B cell (primary cell): Measurements from ENCODE around the gene DMRTC1. TPM values are rescaled to one million over a fixed set of nuclear protein-coding genes. Genes with fewer than 3 reads are reported as not detected.
"Not testable (repeated sequence)": the region's sequence is repeated elsewhere in the genome, so short reads cannot be mapped to it uniquely, and the experiment has no call there.

Experiments used
- ATAC-seq: fragments of 200-7000 bp; cut with Tn5 transposase; one replicate; pipeline ENCODE4 v1.10.0; 2021; ENCODE audit warnings: low read depth, mild to moderate bottlenecking, moderate number of reproducible peaks, moderate library complexity
- CTCF ChIA-PET: fragments of 350-600 bp; sonication (Branson Sonifier 250); formaldehyde crosslinking; loops from one replicate; lab custom pipeline; 2021; ENCODE audit warnings: antibody characterized with exemption, inconsistent platforms; lab: Charles Lee
- POLR2A ChIA-PET: fragments of 350-600 bp; sonication (Branson Sonifier 250); formaldehyde crosslinking; loops from one replicate; lab custom pipeline; 2021; ENCODE audit warnings: antibody characterized with exemption; lab: Charles Lee
- DNase-seq: peaks from one replicate; pipeline ENCODE4 v3.0.0; 2013
- H2AFZ ChIP-seq: 2 replicates; pipeline ENCODE4 v1.6.1; 2012; ENCODE audit warnings: mild to moderate bottlenecking, low read depth, low read length; ENCODE audit not compliant: insufficient read depth, poor library complexity, severe bottlenecking
- H3K27ac ChIP-seq, 2 donors: 1 replicate in 1 of 2; 2 replicates in 1 of 2; pipeline ENCODE4 v1.5.1; 2012 to 2013; ENCODE audit warnings: low read length in 2 of 2, mild to moderate bottlenecking in 2 of 2, moderate library complexity in 1 of 2
- H3K27me3 ChIP-seq, 4 experiments: fragments of 200-600 bp in 1 of 4; sonication (generic) in 1 of 4; replicated peaks in 1 of 4; 1 replicate in 2 of 4; 2 replicates in 2 of 4; pipeline versions ENCODE4 v1.6.1 to v1.7.0; 2013 to 2016; ENCODE audit warnings: low read length in 3 of 4, mild to moderate bottlenecking in 2 of 4, mixed read lengths in 1 of 4, moderate library complexity in 1 of 4; ENCODE audit not compliant: insufficient read depth in 4 of 4, control insufficient read depth in 3 of 4; ENCODE audit errors: control extremely low read depth in 1 of 4
- H3K36me3 ChIP-seq, 2 experiments: replicated peaks in 1 of 2; 1 replicate in 1 of 2; 2 replicates in 1 of 2; pipeline versions ENCODE4 v1.6.1 to v1.7.1; 2013; ENCODE audit warnings: low read length in 1 of 2; ENCODE audit not compliant: insufficient read depth in 2 of 2, control insufficient read depth in 1 of 2; ENCODE audit errors: control extremely low read depth in 1 of 2, extremely low read depth in 1 of 2
- H3K4me1 ChIP-seq, 2 donors: fragments of 200-600 bp in 1 of 2; sonication (generic) in 1 of 2; 1 replicate in 1 of 2; 2 replicates in 1 of 2; pipeline versions ENCODE4 v1.5.1 to v1.6.1; 2013 to 2017; ENCODE audit warnings: low read length in 2 of 2; ENCODE audit not compliant: control insufficient read depth in 2 of 2, insufficient read depth in 2 of 2
- H3K4me2 ChIP-seq: replicated peaks from 2 replicates; pipeline ENCODE3; 2012; ENCODE audit warnings: mild to moderate bottlenecking, low read depth, low read length; ENCODE audit not compliant: poor library complexity, severe bottlenecking
- H3K4me3 ChIP-seq, 5 experiments: fragments of 200-600 bp in 1 of 5; sonication (generic) in 1 of 5; 1 replicate in 3 of 5; 2 replicates in 2 of 5; pipeline versions ENCODE4 v1.5.1 to v1.7.0; 2011 to 2016; ENCODE audit warnings: low read length in 4 of 5, mild to moderate bottlenecking in 4 of 5, low read depth in 2 of 5, control low read depth in 1 of 5, moderate library complexity in 1 of 5; ENCODE audit not compliant: insufficient read depth in 1 of 5; ENCODE audit errors: control extremely low read depth in 1 of 5, extremely low read depth in 1 of 5
- H3K79me2 ChIP-seq: fragments of 200-600 bp; sonication (generic); one replicate; pipeline ENCODE4 v1.6.0; 2016; ENCODE audit warnings: low read length; ENCODE audit not compliant: control insufficient read depth, insufficient read depth
- H3K9ac ChIP-seq: fragments of 200-600 bp; sonication (generic); 2 replicates; pipeline ENCODE4 v1.6.1; 2017; ENCODE audit warnings: mild to moderate bottlenecking, low read length, moderate library complexity
- H3K9me3 ChIP-seq, 3 donors: one replicate each; pipeline versions ENCODE4 v1.6.1 to v1.7.1; 2013; ENCODE audit warnings: low read length in 2 of 3; ENCODE audit not compliant: control insufficient read depth in 2 of 3, insufficient read depth in 1 of 3; ENCODE audit errors: control extremely low read depth in 1 of 3
- H4K20me1 ChIP-seq: 2 replicates; pipeline ENCODE4 v1.6.0; 2012; ENCODE audit warnings: mild to moderate bottlenecking, low read length; ENCODE audit not compliant: insufficient read depth, control insufficient read depth, poor library complexity, severe bottlenecking
- H3K27ac Mint-ChIP-seq: one replicate; pipeline ENCODE4 v1.8.0; 2021; ENCODE audit warnings: mixed read lengths
- H3K27me3 Mint-ChIP-seq: one replicate; pipeline ENCODE4 v1.8.0; 2021; ENCODE audit warnings: mixed read lengths
- H3K4me1 Mint-ChIP-seq: one replicate; pipeline ENCODE4 v1.8.0; 2021; ENCODE audit warnings: mixed read lengths
- H3K4me3 Mint-ChIP-seq: one replicate; pipeline ENCODE4 v1.8.0; 2021; ENCODE audit warnings: mixed read lengths
- H3K9me3 Mint-ChIP-seq: one replicate; pipeline ENCODE4 v1.8.0; 2022; ENCODE audit warnings: mixed read lengths; ENCODE audit not compliant: insufficient read depth
- WGBS: methylation state at CpG from one replicate; pipeline ENCODE4 v1.1.5; 2013; ENCODE audit warnings: missing lambda C conversion rate; ENCODE audit not compliant: insufficient coverage; 5-methylcytosine and 5-hydroxymethylcytosine counted together
- intact Hi-C: fragments of 100-400 bp; cut with micrococcal nuclease; formaldehyde crosslinking; loops from one replicate; pipeline ENCODE4 v1.10.0; 2022
- polyA minus RNA-seq: library from RNA; depleted of rRNA, polyadenylated mRNA; stranded (reverse); fragments of >200 nt; gene quantifications from 2 replicates; pipeline ENCODE4 v1.2.3, GENCODE V29; 2012
- polyA plus RNA-seq: library from polyadenylated mRNA; depleted of rRNA; stranded (reverse); fragments of >200 nt; gene quantifications from 2 replicates; pipeline ENCODE4 v1.2.3, GENCODE V29; 2012
- total RNA-seq, 2 donors: library from RNA; stranded (reverse); fragments of 120-200 nt in 1 of 2; gene quantifications; 1 replicate in 1 of 2; 2 replicates in 1 of 2; pipeline versions ENCODE4 v1.2.3 to v1.2.4, GENCODE V29; 2013 to 2022

Gene DMRTC1, protein sequence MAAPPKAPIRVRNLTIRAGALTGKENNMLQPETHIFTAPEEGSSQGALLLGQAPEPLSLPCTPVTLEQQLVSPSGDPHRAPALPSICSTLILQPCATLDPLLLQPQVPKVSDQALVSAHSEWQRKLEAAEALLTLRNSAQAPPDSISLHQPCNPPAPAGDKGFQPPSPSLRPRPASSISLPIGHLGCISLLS
- 0.34 and 0.66 TPM in 2 replicates for total RNA-seq
- not detected for total RNA-seq (2013)
- polyA plus RNA-seq = 0.42 and 0.58 TPM in 2 replicates
- polyA minus RNA-seq = 0.36 TPM in 1 of 2 replicates, not detected in the other

DNA sequence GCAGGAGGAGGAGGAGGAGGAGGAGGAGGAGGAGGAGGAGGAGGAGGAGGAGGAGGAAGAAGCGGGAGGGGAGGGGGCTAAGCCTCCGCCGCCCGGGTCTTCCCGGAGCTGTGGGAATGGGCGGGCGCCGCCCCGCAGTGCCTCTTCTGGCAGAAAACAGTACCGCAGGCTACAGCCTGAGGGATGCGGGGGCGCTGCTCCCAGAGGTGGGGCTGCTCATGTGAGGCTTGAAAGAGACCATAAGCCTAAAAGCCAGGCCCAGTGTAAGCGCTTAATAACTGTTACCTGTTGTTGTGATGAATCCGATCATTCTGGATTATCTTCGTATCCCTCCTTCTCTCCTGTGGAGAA lies at the start of gene DMRTC1:
Gene DMRTC1, minus strand, starts transcription at position 19 of the 351 bp plus-strand sequence. CDS start 68,143 bp downstream, outside the sequence.
- H3K4me2 ChIP-seq, H3K4me3 ChIP-seq, H3K79me2 ChIP-seq, intact Hi-C loops, H3K4me1 Mint-ChIP-seq, H3K4me1 ChIP-seq, CTCF ChIA-PET, H3K9me3 Mint-ChIP-seq, H3K27me3 Mint-ChIP-seq, H3K27me3 ChIP-seq, H3K36me3 ChIP-seq, H3K4me3 Mint-ChIP-seq, DNase-seq, POLR2A ChIA-PET, H4K20me1 ChIP-seq, H3K9me3 ChIP-seq, H3K9ac ChIP-seq, H3K27ac Mint-ChIP-seq, H3K27ac ChIP-seq, H2AFZ ChIP-seq: not testable (repeated sequence)
- ATAC-seq = peak; percentile 89
- no CpG with 5 or more reads among the region's 15 CpGs for WGBS

DNA sequence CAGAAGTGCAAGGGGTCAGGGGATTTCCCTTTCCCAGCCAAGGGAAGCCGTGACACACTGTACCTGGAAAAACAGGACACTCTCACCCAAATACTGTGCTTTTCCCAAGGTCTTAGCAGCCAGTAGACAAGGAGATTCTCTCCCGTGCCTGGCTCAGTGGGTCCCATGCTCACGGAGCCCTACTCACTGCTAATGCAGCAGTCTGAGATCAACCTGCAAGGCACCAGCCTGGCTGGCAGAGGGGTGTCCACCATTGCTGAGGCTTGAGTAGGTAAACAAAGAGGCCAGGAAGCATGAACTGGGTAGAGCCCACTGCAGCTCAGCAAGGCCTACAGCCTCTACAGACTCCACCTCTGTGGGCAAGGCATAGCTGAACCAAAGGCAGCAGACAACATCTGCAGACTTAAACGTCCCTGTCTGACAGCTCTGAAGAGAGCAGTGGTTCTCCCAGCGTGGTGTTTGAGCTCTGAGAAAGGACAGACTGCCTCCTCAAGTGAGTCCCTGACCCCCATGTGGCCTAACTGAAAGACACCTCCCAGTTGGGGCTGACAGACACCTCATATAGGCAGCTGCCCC lies 37.3 kb upstream of the DMRTC1 start:
- not testable (repeated sequence) for DNase-seq, H3K4me1 ChIP-seq, H3K27me3 Mint-ChIP-seq

DNA sequence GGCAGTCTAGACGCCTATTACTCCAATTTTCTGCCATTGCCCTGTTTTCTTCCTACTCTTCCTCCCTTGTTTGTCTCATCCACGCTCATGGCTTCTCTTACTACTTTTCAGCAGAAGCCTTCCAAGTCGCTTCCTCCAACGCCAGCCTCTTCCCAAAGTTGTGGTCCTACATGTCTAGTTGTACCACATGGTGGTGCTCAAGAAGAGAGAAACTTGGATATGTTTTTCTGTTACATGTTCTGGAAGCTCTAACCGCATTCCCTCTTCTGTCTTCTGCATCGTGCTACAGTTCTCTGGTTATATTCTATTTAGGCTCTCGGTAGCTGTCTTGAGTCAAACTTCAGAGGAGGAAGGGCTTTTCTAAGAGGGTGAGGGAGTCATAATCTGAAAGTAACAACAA lies 31.2 kb upstream of the DMRTC1 start:
- H3K4me3 Mint-ChIP-seq, H3K9me3 Mint-ChIP-seq, H3K79me2 ChIP-seq, H2AFZ ChIP-seq, H3K27ac ChIP-seq, H4K20me1 ChIP-seq, DNase-seq, H3K27me3 ChIP-seq, H3K4me2 ChIP-seq, intact Hi-C loops, H3K9me3 ChIP-seq, H3K27ac Mint-ChIP-seq, POLR2A ChIA-PET, H3K4me1 ChIP-seq, H3K36me3 ChIP-seq, H3K4me3 ChIP-seq, H3K27me3 Mint-ChIP-seq, H3K4me1 Mint-ChIP-seq, ATAC-seq, CTCF ChIA-PET, H3K9ac ChIP-seq: not testable (repeated sequence)
- WGBS = no CpG with 5 or more reads among the region's 7 CpGs

More for the DNA sequence above, 37.3 kb upstream of the DMRTC1 start:
- H3K9me3 Mint-ChIP-seq, H4K20me1 ChIP-seq, H3K9ac ChIP-seq, H3K4me1 Mint-ChIP-seq, ATAC-seq, H3K4me3 Mint-ChIP-seq, H3K9me3 ChIP-seq, H3K27ac Mint-ChIP-seq, CTCF ChIA-PET, POLR2A ChIA-PET, H3K27me3 ChIP-seq, H3K4me2 ChIP-seq, H3K36me3 ChIP-seq, H3K79me2 ChIP-seq, H3K27ac ChIP-seq, H2AFZ ChIP-seq, H3K4me3 ChIP-seq, intact Hi-C loops: not testable (repeated sequence)
- WGBS = 81% methylated on average over 3 of the region's 5 CpGs

DNA sequence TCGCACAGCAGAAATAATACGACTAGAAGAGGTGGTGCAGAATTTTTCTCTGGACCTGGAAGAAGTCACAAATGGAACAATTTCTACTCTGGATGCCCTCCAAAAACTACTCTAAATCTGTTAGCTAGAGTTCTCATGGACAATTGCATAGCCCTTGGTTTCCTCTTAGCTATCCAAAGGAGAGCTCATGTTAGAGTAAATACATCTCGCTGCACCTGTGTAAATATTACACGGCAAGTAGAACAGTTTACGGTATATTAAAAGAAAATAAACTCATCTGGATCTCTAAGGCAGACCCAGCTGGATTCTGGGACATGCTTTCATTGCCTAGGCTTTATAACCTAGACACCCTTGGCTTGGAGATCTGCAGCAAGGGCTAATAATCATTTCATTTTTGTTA lies 28.2 kb upstream of the DMRTC1 start:
- DNase-seq, POLR2A ChIA-PET, H3K9me3 Mint-ChIP-seq, H3K9ac ChIP-seq, H3K4me1 ChIP-seq, H3K27ac Mint-ChIP-seq, H3K27me3 ChIP-seq, H3K4me2 ChIP-seq, H3K36me3 ChIP-seq, H3K79me2 ChIP-seq, CTCF ChIA-PET, H3K27me3 Mint-ChIP-seq, H3K4me3 Mint-ChIP-seq, H3K4me1 Mint-ChIP-seq, H3K9me3 ChIP-seq, H4K20me1 ChIP-seq, H3K27ac ChIP-seq, ATAC-seq, H3K4me3 ChIP-seq, H2AFZ ChIP-seq, intact Hi-C loops: not testable (repeated sequence)
- WGBS = no CpG with 5 or more reads among the region's 5 CpGs
